ENCODE data around the gene USP38.

GRCh38 chr4:143186212-143186611, 1.5 kb downstream of the USP38 start:
- TF ChIP-seq CTCF (IDR thresholded peaks at IDR 0.05) (no peak), POLR2A (IDR thresholded peaks at IDR 0.05) (no peak)
